ENCODE data around the gene SDK1. TPM values are rescaled to one million over a fixed set of nuclear protein-coding genes. Genes with fewer than 3 reads are reported as not detected.

The SDK1 gene
- total RNA-seq, 2 donors from 2014 or later: 1.3 to 2.6 TPM

DNA sequence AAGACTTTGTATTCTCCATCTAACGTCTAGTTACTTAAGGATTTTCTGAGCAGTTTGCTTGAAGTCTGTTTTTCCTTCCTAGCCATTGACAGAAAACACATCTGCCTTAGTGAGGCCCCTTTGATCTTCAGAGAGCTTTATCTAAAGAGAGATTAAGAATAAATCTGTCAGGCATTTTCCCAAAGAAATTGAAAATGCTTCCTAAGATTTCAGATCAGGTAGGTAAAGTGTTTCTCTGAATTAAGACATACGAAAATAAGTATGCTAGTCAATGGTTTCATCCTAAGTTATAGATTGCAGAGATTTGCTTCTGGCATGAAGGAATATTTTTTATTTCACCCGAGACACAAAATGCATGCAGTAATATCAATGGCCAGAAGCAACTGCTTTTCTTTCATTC is 168.6 kb downstream of the SDK1 start:
- DNase-seq: no peak
- intact Hi-C loops (cut with DNase I): no loop called here
- TF ChIP-seq, protein P1, sequence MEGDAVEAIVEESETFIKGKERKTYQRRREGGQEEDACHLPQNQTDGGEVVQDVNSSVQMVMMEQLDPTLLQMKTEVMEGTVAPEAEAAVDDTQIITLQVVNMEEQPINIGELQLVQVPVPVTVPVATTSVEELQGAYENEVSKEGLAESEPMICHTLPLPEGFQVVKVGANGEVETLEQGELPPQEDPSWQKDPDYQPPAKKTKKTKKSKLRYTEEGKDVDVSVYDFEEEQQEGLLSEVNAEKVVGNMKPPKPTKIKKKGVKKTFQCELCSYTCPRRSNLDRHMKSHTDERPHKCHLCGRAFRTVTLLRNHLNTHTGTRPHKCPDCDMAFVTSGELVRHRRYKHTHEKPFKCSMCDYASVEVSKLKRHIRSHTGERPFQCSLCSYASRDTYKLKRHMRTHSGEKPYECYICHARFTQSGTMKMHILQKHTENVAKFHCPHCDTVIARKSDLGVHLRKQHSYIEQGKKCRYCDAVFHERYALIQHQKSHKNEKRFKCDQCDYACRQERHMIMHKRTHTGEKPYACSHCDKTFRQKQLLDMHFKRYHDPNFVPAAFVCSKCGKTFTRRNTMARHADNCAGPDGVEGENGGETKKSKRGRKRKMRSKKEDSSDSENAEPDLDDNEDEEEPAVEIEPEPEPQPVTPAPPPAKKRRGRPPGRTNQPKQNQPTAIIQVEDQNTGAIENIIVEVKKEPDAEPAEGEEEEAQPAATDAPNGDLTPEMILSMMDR (IDR thresholded peaks at IDR 0.05): no peak
- Histone ChIP-seq H3K27me3 (no peaks in the 10 kb centered on the region), H3K9ac (ENCODE audit: low read depth in 2 of 2, low read length in 2 of 2) (no peak overlapping the region), H3K4me3 (no peak overlapping the region), H3K27ac (no peak overlapping the region), H3K4me1 (no peaks in the 10 kb centered on the region), H3K9me3 (no peaks in the 10 kb centered on the region), H3K36me3 (no peaks in the 10 kb centered on the region)

DNA sequence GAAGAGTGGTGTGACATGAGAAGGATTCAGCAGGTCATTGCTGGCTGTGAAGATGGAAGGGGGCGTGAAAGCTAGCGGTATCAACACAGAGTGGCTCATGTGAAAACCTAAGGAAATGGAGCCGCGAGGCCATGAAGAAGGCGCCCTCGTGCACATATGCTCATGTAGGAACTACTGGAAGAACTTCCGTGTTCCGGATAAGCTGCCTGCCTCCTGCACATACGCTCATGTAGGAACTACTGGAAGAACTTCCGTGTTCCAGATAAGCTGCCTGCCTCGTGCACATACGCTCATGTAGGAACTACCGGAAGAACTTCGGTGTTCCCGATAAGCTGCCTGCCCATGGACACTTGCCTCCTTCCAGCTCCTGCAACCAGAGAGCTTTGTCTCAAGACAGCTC is 179.1 kb downstream of the SDK1 start:
- no peaks in the 10 kb centered on the region for H3K4me1 ChIP-seq
- no peaks in the 10 kb centered on the region for H3K36me3 ChIP-seq
- no peaks in the 10 kb centered on the region for H3K9me3 ChIP-seq
- no peak for DNase-seq
- TF ChIP-seq, protein P1 (IDR thresholded peaks at IDR 0.05): no peak
- H3K9ac ChIP-seq (ENCODE audit: low read depth in 2 of 2, low read length in 2 of 2): no peak overlapping the region
- H3K4me3 ChIP-seq: no peak overlapping the region
- H3K27ac ChIP-seq: no peak overlapping the region
- H3K27me3 ChIP-seq: no peaks in the 10 kb centered on the region
- intact Hi-C loops (cut with DNase I): loop anchor here (5.0 to 10.0 kb wide), 2 partner anchors 112 to 235 kb away; no protein-coding TSS in a partner anchor

DNA sequence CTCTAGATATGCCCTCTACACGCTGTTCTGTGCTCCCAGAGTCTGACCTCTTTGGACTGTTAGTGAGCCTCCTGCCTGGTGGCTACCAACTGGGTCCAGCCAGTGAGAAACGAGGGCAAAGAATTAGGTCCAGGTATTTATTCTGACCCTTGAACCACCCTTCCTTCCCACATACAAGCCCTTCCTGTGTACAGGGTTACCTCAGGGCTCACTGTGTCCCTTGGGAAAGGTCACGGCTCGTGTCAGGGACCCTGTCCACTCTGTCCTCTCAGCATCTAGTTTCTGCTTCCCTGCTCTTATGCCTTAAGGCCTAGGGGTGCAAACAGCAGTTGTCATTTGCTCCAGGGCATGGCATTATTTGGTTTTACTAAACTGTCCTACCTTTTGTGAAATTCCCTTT is 180.4 kb downstream of the SDK1 start:
- H3K9me3 ChIP-seq: no peaks in the 10 kb centered on the region
- H3K9ac ChIP-seq (ENCODE audit: low read depth in 2 of 2, low read length in 2 of 2): no peak overlapping the region
- intact Hi-C loops (cut with DNase I): loop anchor here (5.0 to 10.0 kb wide), 2 partner anchors 111 to 233 kb away; no protein-coding TSS in a partner anchor
- no peaks in the 10 kb centered on the region for H3K36me3 ChIP-seq
- H3K27ac ChIP-seq: no peak overlapping the region
- TF ChIP-seq, protein P1 (IDR thresholded peaks at IDR 0.05): no peak
- no peaks in the 10 kb centered on the region for H3K4me1 ChIP-seq
- DNase-seq: no peak
- H3K4me3 ChIP-seq: no peak overlapping the region
- H3K27me3 ChIP-seq: no peaks in the 10 kb centered on the region

DNA sequence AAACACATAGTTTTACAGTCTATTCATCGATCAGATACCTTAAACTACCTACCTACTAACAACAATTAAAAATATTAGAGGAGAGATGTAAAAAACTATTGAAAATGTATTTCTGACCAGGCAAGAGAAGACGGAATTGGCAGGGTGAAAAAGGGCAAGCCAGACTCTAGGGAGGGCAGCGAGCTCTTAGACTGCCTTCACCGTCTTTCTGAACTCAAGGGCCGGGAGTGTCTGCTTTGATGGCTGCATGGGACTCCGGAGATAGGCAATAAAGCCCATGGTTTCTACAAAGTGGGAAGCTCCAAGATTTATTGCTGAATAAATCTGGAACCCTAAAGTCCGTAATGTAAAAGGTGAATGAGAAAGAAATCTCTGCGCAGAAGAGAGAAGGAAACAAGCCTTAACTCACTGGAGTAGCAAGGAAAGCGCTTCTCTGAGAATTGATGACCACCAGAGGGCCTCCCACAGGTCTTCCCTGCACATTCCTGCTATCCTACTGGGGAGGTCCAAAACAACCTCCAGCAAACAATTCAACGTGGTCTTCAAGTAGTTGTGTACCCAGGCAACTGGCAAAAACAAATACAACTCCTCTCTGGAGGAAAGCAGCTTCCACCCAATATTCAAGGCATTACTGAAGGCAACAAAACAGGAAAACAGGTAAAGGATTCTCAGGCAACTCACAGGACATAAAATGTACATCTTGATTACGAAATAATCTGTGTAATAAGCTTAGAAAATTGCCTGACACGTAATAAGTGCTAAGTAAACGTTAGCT is 181.3 kb downstream of the SDK1 start:
- no peaks in the 10 kb centered on the region for H3K27me3 ChIP-seq
- no peak overlapping the region for H3K4me3 ChIP-seq
- no peaks in the 10 kb centered on the region for H3K9me3 ChIP-seq
- no peak overlapping the region for H3K9ac ChIP-seq (ENCODE audit: low read depth in 2 of 2, low read length in 2 of 2)
- intact Hi-C loops (cut with DNase I): loop anchor here (5.0 to 10.0 kb wide), 2 partner anchors 110 to 232 kb away; no protein-coding TSS in a partner anchor
- no peaks in the 10 kb centered on the region for H3K36me3 ChIP-seq
- DNase-seq: no peak
- TF ChIP-seq, protein P1 (IDR thresholded peaks at IDR 0.05): peak; percentile 41
- H3K27ac ChIP-seq: no peak overlapping the region
- no peaks in the 10 kb centered on the region for H3K4me1 ChIP-seq

DNA sequence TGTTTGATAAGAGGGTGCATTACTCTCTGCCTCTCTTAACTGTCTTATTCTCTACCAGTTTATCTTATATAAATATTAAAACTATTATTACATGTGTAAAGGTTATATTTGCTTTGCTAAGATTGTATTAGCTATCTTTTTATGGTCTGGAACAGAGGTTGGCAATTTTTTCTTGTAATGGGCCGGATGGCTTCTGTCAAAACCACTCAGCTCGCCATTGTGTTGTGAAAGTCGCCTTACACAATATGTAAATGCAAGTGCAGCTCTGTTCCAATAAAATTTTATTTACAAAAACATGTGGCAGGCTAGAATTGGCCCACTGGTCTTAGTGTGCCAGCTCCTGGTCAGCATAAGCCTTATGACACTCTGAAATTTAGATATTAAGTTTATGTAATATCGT is 185.8 kb downstream of the SDK1 start:
- H3K27ac ChIP-seq: no peak overlapping the region
- no peak for DNase-seq
- H3K9ac ChIP-seq (ENCODE audit: low read depth in 2 of 2, low read length in 2 of 2): no peak overlapping the region
- H3K36me3 ChIP-seq: no peaks in the 10 kb centered on the region
- no peaks in the 10 kb centered on the region for H3K9me3 ChIP-seq
- no peaks in the 10 kb centered on the region for H3K27me3 ChIP-seq
- intact Hi-C loops (cut with DNase I): loop anchor here (10.0 kb wide), 1 partner anchor 228 kb away; no protein-coding TSS in a partner anchor
- TF ChIP-seq, protein P1 (IDR thresholded peaks at IDR 0.05): no peak
- no peak overlapping the region for H3K4me3 ChIP-seq
- no peaks in the 10 kb centered on the region for H3K4me1 ChIP-seq

Measured in colonic mucosa (tissue), 4 donors.